Smooth muscle cell of the brain vasculature (primary cell): ENCODE results near the gene DCLK1.

Experiments
- DNase-seq: peaks from one replicate; pipeline ENCODE4 v3.0.0-alpha.2; 2012; ENCODE audit warnings: low read depth, low spot score

The DCLK1 gene

GRCh38 chr13:36131222-36131930 is at the start of gene DCLK1:
TSS of gene DCLK1 (minus strand) at chr13:36131382.
- DNase-seq, result no peak

- no peak for DNase-seq
Observed at GRCh38 chr13:36175621-36176020, 44.4 kb upstream of the DCLK1 start.

GRCh38 chr13:36174923-36175322 is 43.7 kb upstream of the DCLK1 start:
- no peak for DNase-seq

GRCh38 chr13:36173571-36174322 is 42.6 kb upstream of the DCLK1 start:
- no peak for DNase-seq

- no peak for DNase-seq
Observed at GRCh38 chr13:36166046-36166445, 34.9 kb upstream of the DCLK1 start.

GRCh38 chr13:36163809-36164308 is 32.7 kb upstream of the DCLK1 start:
- peak; percentile 98 for DNase-seq

- no peak for DNase-seq
Observed at GRCh38 chr13:36163286-36163685, 32.1 kb upstream of the DCLK1 start.

- no peak for DNase-seq
Observed at GRCh38 chr13:36160297-36160696, 29.1 kb upstream of the DCLK1 start.

GRCh38 chr13:36158611-36159010 is 27.4 kb upstream of the DCLK1 start:
- DNase-seq, result no peak

GRCh38 chr13:36157480-36157879 is 26.3 kb upstream of the DCLK1 start:
- no peak for DNase-seq

- DNase-seq, result no peak
Observed at GRCh38 chr13:36154567-36155291, 23.5 kb upstream of the DCLK1 start.

- DNase-seq, result no peak
Observed at GRCh38 chr13:36151591-36151990, 20.4 kb upstream of the DCLK1 start.

- DNase-seq, result no peak
Observed at GRCh38 chr13:36148446-36148845, 17.3 kb upstream of the DCLK1 start.

- DNase-seq, result no peak
Observed at GRCh38 chr13:36147330-36147729, 16.1 kb upstream of the DCLK1 start.

GRCh38 chr13:36146511-36147269 is 15.5 kb upstream of the DCLK1 start:
- no peak for DNase-seq

- no peak for DNase-seq
Observed at GRCh38 chr13:36143738-36144137, 12.6 kb upstream of the DCLK1 start.

- no peak for DNase-seq
Observed at GRCh38 chr13:36142735-36143134, 11.6 kb upstream of the DCLK1 start.

- no peak for DNase-seq
Observed at GRCh38 chr13:36135876-36136275, 4.7 kb upstream of the DCLK1 start.

- no peak for DNase-seq
Observed at GRCh38 chr13:36134632-36135031, 3.5 kb upstream of the DCLK1 start.

- DNase-seq, result no peak
Observed at GRCh38 chr13:36133950-36134626, 2.9 kb upstream of the DCLK1 start.

- DNase-seq, result no peak
Observed at GRCh38 chr13:36132376-36132775, 1.2 kb upstream of the DCLK1 start.
